Lower leg skin (tissue), 3 donors: ENCODE data around the gene SFMBT2.

ENCODE experiments used
- POLR2A ChIP-seq, 2 donors: fragments of 450-650 bp; IDR thresholded peaks; one replicate each; pipeline ENCODE4 v1.6.1; 2016 to 2017; ENCODE audit warnings: antibody characterized with exemption in 2 of 2, mild to moderate bottlenecking in 1 of 2, moderate library complexity in 1 of 2
- TF ChIP-seq, protein P1 (sequence below), 3 donors: fragments of 450-650 bp; IDR thresholded peaks; one replicate each; pipeline ENCODE4 v1.5.1; 2016; ENCODE audit warnings: antibody characterized with exemption in 3 of 3, mild to moderate bottlenecking in 3 of 3, moderate library complexity in 2 of 3

- TF ChIP-seq, protein P1, sequence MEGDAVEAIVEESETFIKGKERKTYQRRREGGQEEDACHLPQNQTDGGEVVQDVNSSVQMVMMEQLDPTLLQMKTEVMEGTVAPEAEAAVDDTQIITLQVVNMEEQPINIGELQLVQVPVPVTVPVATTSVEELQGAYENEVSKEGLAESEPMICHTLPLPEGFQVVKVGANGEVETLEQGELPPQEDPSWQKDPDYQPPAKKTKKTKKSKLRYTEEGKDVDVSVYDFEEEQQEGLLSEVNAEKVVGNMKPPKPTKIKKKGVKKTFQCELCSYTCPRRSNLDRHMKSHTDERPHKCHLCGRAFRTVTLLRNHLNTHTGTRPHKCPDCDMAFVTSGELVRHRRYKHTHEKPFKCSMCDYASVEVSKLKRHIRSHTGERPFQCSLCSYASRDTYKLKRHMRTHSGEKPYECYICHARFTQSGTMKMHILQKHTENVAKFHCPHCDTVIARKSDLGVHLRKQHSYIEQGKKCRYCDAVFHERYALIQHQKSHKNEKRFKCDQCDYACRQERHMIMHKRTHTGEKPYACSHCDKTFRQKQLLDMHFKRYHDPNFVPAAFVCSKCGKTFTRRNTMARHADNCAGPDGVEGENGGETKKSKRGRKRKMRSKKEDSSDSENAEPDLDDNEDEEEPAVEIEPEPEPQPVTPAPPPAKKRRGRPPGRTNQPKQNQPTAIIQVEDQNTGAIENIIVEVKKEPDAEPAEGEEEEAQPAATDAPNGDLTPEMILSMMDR (IDR thresholded peaks at IDR 0.05) = no peak
- TF ChIP-seq POLR2A (IDR thresholded peaks at IDR 0.05) = no peak
These were observed 136.5 kb downstream of the SFMBT2 start for GRCh38 chr10:7274293-7274692.
